Thyroid gland (tissue), 4 donors: ENCODE data around the gene SCG3. TPM values are rescaled to one million over a fixed set of nuclear protein-coding genes. Genes with fewer than 3 reads are reported as not detected.

Experiments
- DNase-seq, 2 donors: peaks; one replicate each; pipeline ENCODE4 v3.0.0-alpha.2; 2019
- H3K27ac ChIP-seq, 3 donors: fragments of 200-600 bp; sonication (generic); 1 replicate in 2 of 3; 2 replicates in 1 of 3; pipeline ENCODE4 v1.5.1; 2016 to 2019; ENCODE audit warnings: mild to moderate bottlenecking in 1 of 3, moderate library complexity in 1 of 3
- H3K27me3 ChIP-seq: fragments of 200-600 bp; sonication (generic); one replicate; pipeline ENCODE4 v1.5.1; 2019
- H3K36me3 ChIP-seq, 2 donors: fragments of 200-600 bp; sonication (generic); one replicate each; pipeline ENCODE4 v1.5.1; 2016 to 2019
- H3K4me1 ChIP-seq, 2 donors: fragments of 200-600 bp; sonication (generic); one replicate each; pipeline ENCODE4 v1.5.1; 2017 to 2019
- H3K4me3 ChIP-seq, 3 donors: fragments of 200-600 bp; sonication (generic); replicated peaks in 1 of 3; 1 replicate in 2 of 3; 2 replicates in 1 of 3; pipeline ENCODE4 v1.5.1; 2016; ENCODE audit warnings: mild to moderate bottlenecking in 1 of 3
- H3K9me3 ChIP-seq: fragments of 200-600 bp; sonication (generic); one replicate; pipeline ENCODE4 v1.5.1; 2017
- POLR2A ChIP-seq, 2 donors: fragments of 450-650 bp; IDR thresholded peaks; one replicate each; pipeline ENCODE4 v1.6.1; 2017; ENCODE audit warnings: antibody characterized with exemption in 2 of 2, mild to moderate bottlenecking in 2 of 2, moderate library complexity in 1 of 2
- WGBS, 2 donors: methylation state at CpG; one replicate each; pipeline ENCODE4 v1.1.5; 2017; 5-methylcytosine and 5-hydroxymethylcytosine counted together
- intact Hi-C: fragments of 100-400 bp; cut with DNase I; formaldehyde crosslinking; loops from one replicate; pipeline ENCODE4 v1.15.1; 2023
- total RNA-seq, 4 donors: library from RNA; depleted of rRNA; stranded (reverse); fragments of >200 nt; gene quantifications; one replicate each; pipeline ENCODE4 v1.2.3, GENCODE V29; 2016
- TF ChIP-seq, protein P1 (sequence below), 6 experiments: fragments of 200-600 bp in 3 of 6; fragments of 450-650 bp in 3 of 6; sonication (generic) in 3 of 6; IDR thresholded peaks; one replicate each; pipeline ENCODE4 v1.5.1; 2016 to 2019; ENCODE audit warnings: antibody characterized with exemption in 6 of 6, mild to moderate bottlenecking in 2 of 6, inconsistent platforms in 1 of 6, moderate library complexity in 1 of 6

SCG3 gene
- total RNA-seq, 4 donors from 2014 or later: 0.33 to 1.8 (median 0.52) TPM

- DNase-seq: no peak
- TF ChIP-seq POLR2A (IDR thresholded peaks at IDR 0.05): no peak
- TF ChIP-seq, protein P1, sequence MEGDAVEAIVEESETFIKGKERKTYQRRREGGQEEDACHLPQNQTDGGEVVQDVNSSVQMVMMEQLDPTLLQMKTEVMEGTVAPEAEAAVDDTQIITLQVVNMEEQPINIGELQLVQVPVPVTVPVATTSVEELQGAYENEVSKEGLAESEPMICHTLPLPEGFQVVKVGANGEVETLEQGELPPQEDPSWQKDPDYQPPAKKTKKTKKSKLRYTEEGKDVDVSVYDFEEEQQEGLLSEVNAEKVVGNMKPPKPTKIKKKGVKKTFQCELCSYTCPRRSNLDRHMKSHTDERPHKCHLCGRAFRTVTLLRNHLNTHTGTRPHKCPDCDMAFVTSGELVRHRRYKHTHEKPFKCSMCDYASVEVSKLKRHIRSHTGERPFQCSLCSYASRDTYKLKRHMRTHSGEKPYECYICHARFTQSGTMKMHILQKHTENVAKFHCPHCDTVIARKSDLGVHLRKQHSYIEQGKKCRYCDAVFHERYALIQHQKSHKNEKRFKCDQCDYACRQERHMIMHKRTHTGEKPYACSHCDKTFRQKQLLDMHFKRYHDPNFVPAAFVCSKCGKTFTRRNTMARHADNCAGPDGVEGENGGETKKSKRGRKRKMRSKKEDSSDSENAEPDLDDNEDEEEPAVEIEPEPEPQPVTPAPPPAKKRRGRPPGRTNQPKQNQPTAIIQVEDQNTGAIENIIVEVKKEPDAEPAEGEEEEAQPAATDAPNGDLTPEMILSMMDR (IDR thresholded peaks at IDR 0.05): no peak
Observed at GRCh38 chr15:51667478-51667877, 13.8 kb upstream of the SCG3 start.

DNA sequence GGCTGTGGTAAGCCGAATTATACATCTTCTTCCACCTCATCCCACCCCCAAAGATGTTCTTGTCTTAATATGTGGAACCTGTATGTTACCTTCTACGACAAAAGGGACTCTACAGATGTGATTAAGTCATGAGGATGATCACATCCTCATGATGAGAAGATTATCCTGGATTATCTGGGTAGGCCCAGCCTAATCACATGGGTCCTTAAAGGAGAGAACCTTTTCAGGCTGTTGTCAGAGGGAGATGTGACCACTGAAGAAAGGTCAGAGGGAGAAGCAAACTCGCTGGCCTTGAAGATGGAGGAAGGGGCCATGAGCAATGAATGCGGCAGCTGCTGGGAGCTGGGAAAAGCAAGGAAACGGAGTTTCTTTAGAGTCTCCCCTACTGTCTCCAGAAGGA, 12.9 kb upstream of the SCG3 start:
- WGBS, 2 donors: 77 to 78% methylated on average over 5 of the region's 5 CpGs
- no peak overlapping the region for H3K4me3 ChIP-seq
- H3K4me1 ChIP-seq: no peaks in the 10 kb centered on the region
- no peaks in the 10 kb centered on the region for H3K36me3 ChIP-seq
- H3K27ac ChIP-seq: no peak overlapping the region
- no peaks in the 10 kb centered on the region for H3K27me3 ChIP-seq
- no peak for DNase-seq
- TF ChIP-seq, protein P1 (IDR thresholded peaks at IDR 0.05): no peak
- TF ChIP-seq POLR2A (IDR thresholded peaks at IDR 0.05): no peak
- intact Hi-C loops: no loop called here
- H3K9me3 ChIP-seq: no peaks in the 10 kb centered on the region

More at GRCh38 chr15:51667478-51667877, 13.8 kb upstream of the SCG3 start:
- H3K4me3 ChIP-seq: no peak overlapping the region
- no peaks in the 10 kb centered on the region for H3K4me1 ChIP-seq
- H3K27ac ChIP-seq: no peak overlapping the region
- H3K9me3 ChIP-seq: no peaks in the 10 kb centered on the region
- intact Hi-C loops: no loop called here
- no peaks in the 10 kb centered on the region for H3K27me3 ChIP-seq
- no peaks in the 10 kb centered on the region for H3K36me3 ChIP-seq
- 66 to 74% methylated on average over 6 of the region's 6 CpGs for WGBS, 2 donors

DNA sequence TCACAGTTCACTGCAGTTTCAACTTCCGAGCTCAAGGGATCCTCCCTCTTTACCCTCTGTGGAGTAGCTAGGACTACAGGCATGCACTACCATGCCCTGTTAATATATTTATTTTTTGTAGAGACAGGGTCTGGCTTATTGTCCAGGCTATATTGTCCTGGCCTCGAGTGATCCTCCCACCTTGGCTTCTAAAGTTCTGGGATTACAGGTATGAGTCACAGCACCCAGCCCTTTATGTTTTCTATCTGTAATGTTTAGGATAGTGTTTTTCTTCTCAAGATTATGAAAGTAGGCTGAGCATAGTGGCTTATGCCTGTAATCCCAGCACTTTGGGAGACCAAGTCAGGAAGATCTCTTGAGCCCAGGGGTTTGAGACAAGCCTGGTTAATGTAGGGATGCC, 11.9 kb upstream of the SCG3 start:
- TF ChIP-seq POLR2A (IDR thresholded peaks at IDR 0.05): no peak
- TF ChIP-seq, protein P1 (IDR thresholded peaks at IDR 0.05): no peak
- H3K4me3 ChIP-seq: no peak overlapping the region
- no peaks in the 10 kb centered on the region for H3K9me3 ChIP-seq
- no peak for DNase-seq
- 69 to 75% methylated on average over 2 of the region's 2 CpGs for WGBS, 2 donors
- no peaks in the 10 kb centered on the region for H3K27me3 ChIP-seq
- intact Hi-C loops: no loop called here
- H3K4me1 ChIP-seq: no peaks in the 10 kb centered on the region
- no peaks in the 10 kb centered on the region for H3K36me3 ChIP-seq
- no peak overlapping the region for H3K27ac ChIP-seq

DNA sequence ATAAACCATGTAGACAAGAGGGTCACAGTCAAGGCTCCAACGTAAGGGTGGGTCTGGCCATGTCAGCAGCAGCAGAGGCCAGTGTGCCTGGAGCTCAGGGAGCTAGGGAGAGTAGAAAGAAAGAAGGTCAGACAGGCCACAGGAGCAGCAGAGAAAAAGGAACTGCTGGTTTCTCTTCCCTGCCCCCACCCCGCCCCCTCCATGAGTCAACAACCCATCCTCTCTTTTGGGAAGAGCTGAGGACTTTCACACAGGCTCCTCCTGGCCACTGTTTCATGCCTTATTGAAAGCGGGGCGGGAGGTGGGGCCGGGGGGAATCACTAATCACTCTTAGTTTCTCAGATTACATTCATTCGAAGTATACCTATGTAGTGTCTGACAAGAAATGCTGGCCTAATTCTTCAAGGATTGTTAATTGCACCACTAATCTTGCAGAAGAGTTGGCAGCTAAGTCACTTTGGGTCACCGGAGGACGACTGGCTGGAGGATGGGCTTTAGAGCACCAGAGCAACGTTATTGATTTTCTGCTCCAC, 9.1 kb upstream of the SCG3 start:
- H3K27ac ChIP-seq: no peak overlapping the region
- no peaks in the 10 kb centered on the region for H3K4me1 ChIP-seq
- WGBS, 2 donors: 17 to 23% methylated on average over 9 of the region's 9 CpGs
- H3K4me3 ChIP-seq: no peak overlapping the region
- no peaks in the 10 kb centered on the region for H3K9me3 ChIP-seq
- H3K36me3 ChIP-seq: no peaks in the 10 kb centered on the region
- intact Hi-C loops: no loop called here
- TF ChIP-seq, protein P1 (IDR thresholded peaks at IDR 0.05): no peak
- TF ChIP-seq POLR2A (IDR thresholded peaks at IDR 0.05): no peak
- no peaks in the 10 kb centered on the region for H3K27me3 ChIP-seq
- DNase-seq: no peak

- no peaks in the 10 kb centered on the region for H3K4me1 ChIP-seq
- no peak overlapping the region for H3K4me3 ChIP-seq
- intact Hi-C loops: no loop called here
- no peaks in the 10 kb centered on the region for H3K36me3 ChIP-seq
- WGBS, 2 donors: 17 to 23% methylated on average over 2 of the region's 2 CpGs
- DNase-seq: no peak
- no peak overlapping the region for H3K27ac ChIP-seq
- TF ChIP-seq POLR2A (IDR thresholded peaks at IDR 0.05): no peak
- TF ChIP-seq, protein P1 (IDR thresholded peaks at IDR 0.05): no peak
- H3K9me3 ChIP-seq: no peaks in the 10 kb centered on the region
- H3K27me3 ChIP-seq: no peaks in the 10 kb centered on the region
Observed at GRCh38 chr15:51672913-51673857, 8.1 kb upstream of the SCG3 start.
